Fibroblast of the conjunctiva (primary cell): ENCODE data around the gene PATJ.
"Not testable (repeated sequence)": the region's sequence is repeated elsewhere in the genome, so short reads cannot be mapped to it uniquely, and the experiment has no call there.

Source experiments
- DNase-seq: peaks from one replicate; pipeline ENCODE4 v3.0.0-alpha.2; 2010; ENCODE audit warnings: low read depth

The PATJ gene

GRCh38 chr1:61887076-61887867, 145.0 kb downstream of the PATJ start:
- DNase-seq, result no peak

GRCh38 chr1:61887931-61888564, 145.8 kb downstream of the PATJ start:
- no peak for DNase-seq

GRCh38 chr1:61888808-61889207, 146.5 kb downstream of the PATJ start:
- DNase-seq, result no peak

DNA sequence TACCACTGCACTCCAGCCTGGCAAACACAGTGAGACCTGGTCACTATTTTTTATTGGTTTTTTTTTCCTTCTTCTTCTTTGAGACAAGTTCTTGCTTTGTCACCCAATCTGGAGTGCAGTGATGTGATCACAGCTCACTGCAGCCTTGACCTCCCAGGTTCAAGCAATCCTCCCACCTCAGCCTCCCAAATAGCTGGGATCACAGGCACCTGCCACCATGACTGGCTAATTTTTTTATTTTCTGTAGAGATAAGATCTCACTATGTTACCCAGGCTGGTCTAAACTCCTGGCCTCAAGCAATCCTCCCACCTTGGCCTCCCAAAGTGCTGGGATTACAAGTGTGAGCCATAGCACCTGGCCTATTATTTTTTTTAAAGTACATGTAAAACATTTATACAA, 148.2 kb downstream of the PATJ start:
- DNase-seq, result not testable (repeated sequence)

GRCh38 chr1:61892977-61893376, 150.7 kb downstream of the PATJ start:
- no peak for DNase-seq

DNA sequence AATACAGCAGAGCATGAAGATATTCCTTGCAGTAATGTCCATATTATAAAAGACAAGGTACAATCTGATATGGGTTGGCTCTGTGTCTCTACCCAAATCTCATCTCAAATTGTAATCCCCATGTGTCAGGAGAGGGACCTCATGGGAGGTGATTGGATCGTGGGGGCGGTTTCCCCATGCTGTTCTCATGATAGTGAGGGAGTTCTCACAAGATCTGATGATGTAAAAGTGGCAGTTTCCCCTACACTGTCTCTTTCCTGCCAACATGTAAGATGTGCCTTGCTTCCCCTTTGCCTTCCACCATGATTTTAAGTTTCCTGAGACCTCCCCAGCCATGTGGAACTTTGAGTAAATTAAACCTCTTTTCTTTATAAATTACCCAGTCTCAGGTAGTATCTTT, 152.0 kb downstream of the PATJ start:
- not testable (repeated sequence) for DNase-seq

DNA sequence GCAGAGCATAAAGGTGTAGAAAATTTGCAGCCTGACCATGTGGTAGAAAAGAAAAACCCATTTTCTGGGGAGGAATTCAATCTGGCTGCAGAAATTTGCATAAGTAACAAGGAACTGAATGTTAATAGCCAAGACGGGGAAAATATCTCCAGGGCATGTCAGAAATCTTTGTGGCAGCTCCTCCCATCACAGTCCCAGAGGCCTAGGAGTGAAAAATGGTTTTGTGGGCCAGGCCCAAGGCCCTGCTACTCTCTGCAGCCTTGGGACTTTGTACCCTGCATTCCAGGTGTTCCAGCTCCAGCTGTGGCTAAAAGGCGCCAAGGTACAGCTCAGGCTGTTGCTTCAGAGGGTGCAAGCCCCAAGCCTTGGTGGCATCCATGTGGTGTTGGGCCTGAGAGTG, 152.9 kb downstream of the PATJ start:
- no peak for DNase-seq

DNA sequence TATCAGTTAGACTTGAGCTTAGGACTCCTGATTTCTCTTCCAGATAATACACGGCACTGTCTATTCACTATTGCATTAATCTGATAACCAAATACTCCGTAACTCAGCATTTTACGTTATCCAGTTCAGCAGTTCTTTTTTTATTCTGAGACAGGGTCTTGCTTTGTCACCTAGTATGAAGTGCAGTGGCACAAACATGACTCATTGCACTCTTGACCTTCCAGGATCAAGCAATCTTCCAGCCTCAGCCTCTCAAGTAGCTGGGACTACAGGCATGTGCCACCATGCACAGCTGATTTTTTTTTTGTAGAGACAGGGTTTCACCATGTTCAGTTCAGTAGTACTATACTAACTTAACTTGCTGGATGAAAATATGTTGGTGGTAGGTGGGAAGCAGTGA, 156.4 kb downstream of the PATJ start:
- DNase-seq, result no peak

DNA sequence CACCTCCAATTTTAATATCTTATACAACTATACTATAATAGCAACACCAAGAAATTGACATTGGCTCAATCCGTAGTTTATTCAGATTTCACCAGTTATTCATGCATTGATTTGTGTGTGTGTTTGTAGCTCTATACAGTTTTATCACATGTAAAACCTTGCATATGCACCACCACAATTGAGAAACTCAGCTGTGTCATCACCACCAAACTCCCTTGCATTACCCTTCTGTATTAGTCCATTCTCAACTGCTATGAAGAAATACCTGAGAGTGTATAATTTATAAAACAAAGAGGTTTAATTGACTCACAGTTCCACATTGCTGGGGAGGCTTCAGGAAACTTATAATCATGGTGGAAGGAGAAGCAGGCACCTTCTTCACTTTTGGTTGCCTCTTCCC, 162.1 kb downstream of the PATJ start:
- DNase-seq, result no peak

GRCh38 chr1:61907102-61907501, 164.8 kb downstream of the PATJ start:
- DNase-seq, result no peak

- no peak for DNase-seq
These were observed 167.8 kb downstream of the PATJ start for GRCh38 chr1:61910035-61910434.

GRCh38 chr1:61914823-61915482, 172.7 kb downstream of the PATJ start:
- no peak for DNase-seq

DNA sequence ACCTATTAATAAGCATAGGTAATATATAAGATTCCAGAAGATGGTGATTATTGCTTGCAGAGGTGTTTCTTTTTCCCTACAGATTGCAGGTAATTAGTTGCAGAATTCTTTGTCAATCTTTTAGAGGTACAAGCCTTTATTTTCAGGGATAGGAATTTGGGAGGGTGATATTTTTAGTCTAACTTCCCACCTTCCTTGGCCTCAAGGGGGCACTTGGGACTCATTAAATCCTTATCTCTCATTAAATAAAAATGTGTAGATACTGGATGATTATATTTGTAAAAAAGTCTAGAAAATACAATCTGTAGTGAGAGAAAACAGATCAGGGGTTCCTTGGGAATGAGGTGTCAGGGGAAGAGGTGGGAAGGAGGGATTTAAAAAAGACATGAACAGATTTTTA, 179.2 kb downstream of the PATJ start:
- DNase-seq, result no peak

DNA sequence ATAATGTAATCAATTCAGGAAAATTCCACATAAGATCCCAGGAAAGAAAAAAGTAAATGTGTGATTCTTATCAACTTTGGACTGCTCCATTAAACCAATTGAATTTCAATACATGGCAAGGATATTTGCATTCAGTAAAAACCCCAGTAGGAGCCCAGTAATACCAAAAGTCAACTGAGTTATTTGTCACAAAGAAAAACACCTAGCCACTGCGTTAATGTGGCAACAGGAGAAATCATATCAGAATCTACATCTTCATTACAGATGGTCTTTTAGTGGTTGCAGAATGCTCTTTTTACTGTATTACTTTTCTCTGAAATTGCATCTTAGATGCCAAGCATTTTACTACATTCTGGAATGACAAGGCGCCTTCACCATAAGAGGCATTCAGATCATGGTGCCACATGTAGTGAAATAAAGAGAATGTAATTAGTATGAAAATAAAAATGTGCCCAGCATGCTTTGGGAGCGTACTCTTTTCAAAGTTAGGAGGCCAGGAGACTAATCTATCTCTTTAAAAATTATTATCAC, 180.7 kb downstream of the PATJ start:
- DNase-seq, result no peak

DNA sequence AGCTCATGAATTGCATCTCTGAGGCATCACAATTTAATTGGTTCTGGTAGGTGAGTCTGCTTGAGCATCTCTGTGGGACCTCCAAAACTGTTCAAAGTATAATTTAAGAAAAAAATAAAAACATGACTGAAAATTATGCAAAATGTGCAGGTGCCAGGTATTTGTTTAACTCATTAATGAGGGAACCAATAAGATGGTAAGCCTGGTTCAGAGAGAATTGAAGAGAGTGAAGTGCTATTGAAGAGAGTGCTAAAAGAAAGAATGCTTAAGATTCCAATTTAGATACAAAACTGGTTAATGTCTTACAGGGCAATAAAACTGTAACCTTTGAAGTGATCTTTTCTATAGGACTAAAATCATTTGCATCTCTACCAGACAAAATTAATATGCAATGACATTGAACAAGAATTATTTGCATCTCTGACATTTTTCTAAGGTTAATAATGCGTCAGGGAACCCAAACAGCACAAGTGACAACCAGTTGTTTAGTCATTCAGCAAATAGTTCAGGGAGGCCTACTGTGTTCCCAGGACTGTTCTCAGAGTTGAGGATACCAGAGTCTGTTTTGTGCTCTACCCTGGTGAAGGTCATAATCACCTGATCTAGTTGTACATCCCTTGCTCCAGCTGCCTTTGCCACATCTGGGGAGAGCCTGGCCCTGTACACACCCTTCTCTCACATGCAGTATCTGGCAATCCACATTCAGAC, 183.5 kb downstream of the PATJ start:
- DNase-seq, result no peak

GRCh38 chr1:61926597-61926996, 184.3 kb downstream of the PATJ start:
- DNase-seq, result no peak

GRCh38 chr1:61930116-61930645, 187.9 kb downstream of the PATJ start:
- no peak for DNase-seq

DNA sequence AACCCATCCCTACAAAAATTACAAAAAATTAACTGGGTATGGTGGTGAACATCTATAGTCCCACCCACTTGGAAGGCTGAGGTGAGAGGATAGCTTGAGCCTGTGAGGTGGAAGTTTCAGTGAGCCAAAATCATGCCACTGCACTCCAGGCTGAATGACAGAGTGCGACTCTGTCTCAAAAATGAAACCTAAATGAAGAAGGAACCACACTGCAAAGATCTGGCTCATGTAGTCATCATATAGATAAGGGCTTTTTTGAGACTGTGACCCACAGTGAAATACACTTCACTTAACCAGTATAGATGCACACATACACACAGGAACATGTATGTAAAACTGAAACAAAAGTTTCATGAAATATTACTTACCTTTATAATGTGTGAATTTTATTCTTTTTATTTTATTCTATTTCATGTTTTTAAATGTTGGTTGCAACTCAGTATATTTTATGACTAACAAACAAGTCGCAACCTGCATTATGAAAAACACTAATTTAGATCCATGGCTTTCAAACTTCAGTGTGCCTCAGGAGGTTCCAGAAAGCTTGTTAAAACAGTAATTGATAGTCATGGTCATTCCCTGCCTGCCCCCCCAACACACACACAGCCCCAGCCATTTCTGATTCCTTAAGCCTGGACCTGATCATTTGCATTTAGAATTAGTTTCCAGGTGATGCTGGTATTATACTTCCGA, 189.5 kb downstream of the PATJ start:
- no peak for DNase-seq

DNA sequence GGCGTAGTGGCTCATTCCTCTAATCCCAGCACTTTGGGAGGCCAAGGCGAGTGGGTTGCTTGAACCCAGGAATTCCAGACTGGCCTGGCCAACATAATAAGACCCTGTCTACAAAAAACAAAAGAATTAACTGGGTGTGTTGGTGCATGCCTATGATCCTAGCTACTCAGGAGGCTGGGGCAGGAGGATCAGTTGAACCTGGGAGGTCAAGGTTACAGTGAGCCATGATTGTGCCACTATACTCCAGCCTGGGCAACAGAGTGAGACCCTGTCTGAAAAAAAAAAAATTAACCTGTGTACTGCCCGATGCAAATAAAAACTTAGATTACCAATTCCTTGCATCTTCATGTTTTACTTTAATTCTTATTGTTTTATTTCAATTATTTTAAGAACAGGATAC, 193.2 kb downstream of the PATJ start:
- no peak for DNase-seq

- no peak for DNase-seq
These were observed 194.6 kb downstream of the PATJ start for GRCh38 chr1:61936839-61937238.

GRCh38 chr1:61941794-61942193, 199.5 kb downstream of the PATJ start:
- no peak for DNase-seq

DNA sequence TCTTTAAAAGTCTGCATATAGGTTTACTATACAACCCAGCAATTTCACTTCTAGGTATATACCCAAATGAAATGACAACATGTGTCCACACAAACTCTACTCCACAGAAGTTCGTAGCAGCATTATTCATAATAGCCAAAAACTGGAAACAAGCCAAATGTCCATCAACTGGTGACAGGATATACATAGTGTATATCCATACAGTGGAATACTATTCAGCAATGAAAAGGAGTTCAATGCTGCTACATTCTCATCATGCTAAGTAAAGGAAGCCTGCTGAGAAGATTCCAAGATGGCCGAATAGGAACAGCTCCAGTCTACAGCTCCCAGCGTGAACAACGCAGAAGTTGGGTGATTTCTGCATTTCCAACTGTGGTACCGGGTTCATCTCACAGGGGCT, 200.6 kb downstream of the PATJ start:
- DNase-seq, result no peak
